HTERT RPE-1 (cell line): ENCODE measurements around the gene AOX1.

Experiments used
- in situ Hi-C: fragments of 300-500 bp; cut with MboI; formaldehyde crosslinking; loops from 4 replicates; pipeline ENCODE4 v1.14.3; 2020; ENCODE audit warnings: low sequenced_read_pairs

The AOX1 gene

GRCh38 chr2:200695601-200696000, 109.8 kb downstream of the AOX1 start:
- in situ Hi-C loops = no loop called here

GRCh38 chr2:200698217-200698616, 112.4 kb downstream of the AOX1 start:
- in situ Hi-C loops = no loop called here

GRCh38 chr2:200699310-200699709, 113.5 kb downstream of the AOX1 start:
- in situ Hi-C loops = no loop called here

GRCh38 chr2:200700856-200701255, 115.0 kb downstream of the AOX1 start:
- in situ Hi-C loops = loop anchor here (25.0 kb wide), 1 partner anchor 114 kb away; the partner anchor contains the start of gene AOX1

- in situ Hi-C loops = loop anchor here (25.0 kb wide), 1 partner anchor 115 kb away; the partner anchor contains the start of gene AOX1
Observed at GRCh38 chr2:200702044-200702443, 116.2 kb downstream of the AOX1 start.

- in situ Hi-C loops = loop anchor here (25.0 kb wide), 1 partner anchor 115 kb away; the partner anchor contains the start of gene AOX1
Observed at GRCh38 chr2:200702646-200703118, 116.9 kb downstream of the AOX1 start.

GRCh38 chr2:200703127-200703925, 117.5 kb downstream of the AOX1 start:
- in situ Hi-C loops = loop anchor here (25.0 kb wide), 1 partner anchor 116 kb away; the partner anchor contains the start of gene AOX1

- in situ Hi-C loops = loop anchor here (25.0 kb wide), 1 partner anchor 117 kb away; the partner anchor contains the start of gene AOX1
Observed at GRCh38 chr2:200703926-200704637, 118.3 kb downstream of the AOX1 start.

- in situ Hi-C loops = loop anchor here (25.0 kb wide), 1 partner anchor 118 kb away; the partner anchor contains the start of gene AOX1
Observed at GRCh38 chr2:200705305-200706041, 119.7 kb downstream of the AOX1 start.

GRCh38 chr2:200708943-200709342, 123.1 kb downstream of the AOX1 start:
- in situ Hi-C loops = loop anchor here (25.0 kb wide), 1 partner anchor 122 kb away; the partner anchor contains the start of gene AOX1

GRCh38 chr2:200713003-200713703, 127.3 kb downstream of the AOX1 start:
- in situ Hi-C loops = loop anchor here (25.0 kb wide), 1 partner anchor 126 kb away; the partner anchor contains the start of gene AOX1

GRCh38 chr2:200713704-200714064, 127.9 kb downstream of the AOX1 start:
- in situ Hi-C loops = loop anchor here (25.0 kb wide), 1 partner anchor 126 kb away; the partner anchor contains the start of gene AOX1

- in situ Hi-C loops = loop anchor here (25.0 kb wide), 1 partner anchor 128 kb away; the partner anchor contains the start of gene AOX1
Observed at GRCh38 chr2:200715014-200715413, 129.2 kb downstream of the AOX1 start.

GRCh38 chr2:200716386-200716785, 130.6 kb downstream of the AOX1 start:
- in situ Hi-C loops = loop anchor here (25.0 kb wide), 1 partner anchor 129 kb away; the partner anchor contains the start of gene AOX1
